Kidney capillary endothelial cell (primary cell): Measurements from ENCODE around the gene THAP12.

Experiments used
- DNase-seq: peaks from one replicate; pipeline ENCODE4 v3.0.0-alpha.2; 2018; ENCODE audit warnings: low spot score

Gene THAP12

GRCh38 chr11:76303399-76303798 lies 77.5 kb downstream of the THAP12 start:
- no peak for DNase-seq

DNA sequence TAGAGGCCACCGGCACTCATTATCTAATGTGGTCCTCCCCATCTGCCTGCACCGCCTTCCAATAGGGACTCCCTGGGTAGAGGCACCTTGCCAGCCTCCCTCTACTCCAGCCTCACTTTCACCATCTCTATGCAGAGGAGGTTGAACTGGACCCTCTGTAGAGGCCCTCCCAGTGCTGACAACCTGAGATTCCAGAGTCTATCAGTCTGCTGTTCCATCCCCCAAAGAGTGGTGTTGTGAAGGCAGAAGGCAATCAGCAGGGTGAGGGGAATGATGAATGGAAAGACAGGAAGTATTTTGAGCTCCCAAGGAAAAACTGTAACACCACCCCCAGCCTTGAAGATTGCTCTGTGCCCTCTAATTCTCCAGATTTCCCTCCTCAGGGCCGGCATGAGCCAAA lies 77.9 kb downstream of the THAP12 start:
- DNase-seq: no peak
